ENCODE results near the gene RXRA.
"Not testable (repeated sequence)": the region's sequence is repeated elsewhere in the genome, so short reads cannot be mapped to it uniquely, and the experiment has no call there.

RXRA gene

GRCh38 chr9:134306042-134306441 lies 20.2 kb upstream of the RXRA start:
- DNase-seq; H2BK120ac ChIP-seq (ENCODE audit: low read depth, low read length): not testable (repeated sequence)

GRCh38 chr9:134306636-134307600 lies 19.3 kb upstream of the RXRA start:
- peaks cover 15 to 32% of the 10 kb centered on the region in 2 experiments for H3K27me3 ChIP-seq (ENCODE audit: control insufficient read depth in 1 of 2, insufficient read depth in 1 of 2, low read length in 2 of 2)
- no peak overlapping the region for H3K4me2 ChIP-seq (ENCODE audit: low read length, poor library complexity, severe bottlenecking)
- H2BK5ac ChIP-seq (ENCODE audit: low read depth, low read length, poor library complexity, severe bottlenecking) = no peak overlapping the region
- no peak overlapping the region for H3K27ac ChIP-seq (ENCODE audit: low read length, poor library complexity, severe bottlenecking)
- H2BK15ac ChIP-seq (ENCODE audit: low read depth, poor library complexity, severe bottlenecking) = peak overlapping the region; percentile 21
- H3K23ac ChIP-seq (ENCODE audit: low read length in 2 of 2) = no peak overlapping the region
- no peak overlapping the region for H4K8ac ChIP-seq (ENCODE audit: low read length)
- no peak for DNase-seq
- H3K79me1 ChIP-seq (replicated peaks; ENCODE audit: low read length, poor library complexity, severe bottlenecking) = no peaks in the 10 kb centered on the region
- no peak overlapping the region for H3K18ac ChIP-seq (ENCODE audit: low read depth in 1 of 2, low read length in 2 of 2)
- no peak overlapping the region for H2BK12ac ChIP-seq (ENCODE audit: low read length in 2 of 2)
- no peak overlapping the region for H2AFZ ChIP-seq (ENCODE audit: low read depth, low read length)
- no peak overlapping the region for H4K91ac ChIP-seq (ENCODE audit: low read length)
- H2AK5ac ChIP-seq (ENCODE audit: low read length, severe bottlenecking) = no peak overlapping the region
- H3K36me3 ChIP-seq (ENCODE audit: control insufficient read depth in 1 of 2, insufficient read depth in 2 of 2, low read depth in 1 of 2, low read length in 2 of 2) = no peaks in the 10 kb centered on the region
- no peak overlapping the region for H3K14ac ChIP-seq (ENCODE audit: low read length in 2 of 2)
- no peak overlapping the region for H3K9ac ChIP-seq (ENCODE audit: low read length)
- no peaks in the 10 kb centered on the region for H3K4me1 ChIP-seq (ENCODE audit: control insufficient read depth, insufficient read depth, low read depth, low read length)
- H2BK120ac ChIP-seq (ENCODE audit: low read depth, low read length) = no peak overlapping the region
- no peak overlapping the region for H3K4ac ChIP-seq (ENCODE audit: low read depth in 1 of 2, low read length in 2 of 2)
- no peak overlapping the region for H3K4me3 ChIP-seq (ENCODE audit: insufficient read depth in 1 of 2, low read depth in 1 of 2, low read length in 2 of 2)
- peaks cover 4% of the 10 kb centered on the region for H3K9me3 ChIP-seq (ENCODE audit: control insufficient read depth, low read length)
- WGBS = 76% methylated on average over 15 of the region's 15 CpGs

More at GRCh38 chr9:134306042-134306441, 20.2 kb upstream of the RXRA start:
- H3K4me2 ChIP-seq (ENCODE audit: low read length, poor library complexity, severe bottlenecking); H3K9me3 ChIP-seq (ENCODE audit: control insufficient read depth, low read length); H3K4me1 ChIP-seq (ENCODE audit: control insufficient read depth, insufficient read depth, low read depth, low read length); H3K36me3 ChIP-seq (ENCODE audit: control insufficient read depth in 1 of 2, insufficient read depth in 2 of 2, low read depth in 1 of 2, low read length in 2 of 2); H3K9ac ChIP-seq (ENCODE audit: low read length); H2BK12ac ChIP-seq (ENCODE audit: low read length in 2 of 2); H4K8ac ChIP-seq (ENCODE audit: low read length); H3K4me3 ChIP-seq (ENCODE audit: insufficient read depth in 1 of 2, low read depth in 1 of 2, low read length in 2 of 2); H3K23ac ChIP-seq (ENCODE audit: low read length in 2 of 2); H3K27ac ChIP-seq (ENCODE audit: low read length, poor library complexity, severe bottlenecking); H2BK5ac ChIP-seq (ENCODE audit: low read depth, low read length, poor library complexity, severe bottlenecking); H3K14ac ChIP-seq (ENCODE audit: low read length in 2 of 2); H3K4ac ChIP-seq (ENCODE audit: low read depth in 1 of 2, low read length in 2 of 2); H3K18ac ChIP-seq (ENCODE audit: low read depth in 1 of 2, low read length in 2 of 2); H2BK15ac ChIP-seq (ENCODE audit: low read depth, poor library complexity, severe bottlenecking); H3K79me1 ChIP-seq (replicated peaks; ENCODE audit: low read length, poor library complexity, severe bottlenecking); H4K91ac ChIP-seq (ENCODE audit: low read length); H2AK5ac ChIP-seq (ENCODE audit: low read length, severe bottlenecking); H2AFZ ChIP-seq (ENCODE audit: low read depth, low read length): not testable (repeated sequence)
- H3K27me3 ChIP-seq (ENCODE audit: control insufficient read depth in 1 of 2, insufficient read depth in 1 of 2, low read length in 2 of 2) = peaks cover 15 to 35% of the 10 kb centered on the region in 2 experiments

- 85% methylated on average over 15 of the region's 17 CpGs for WGBS
- H4K8ac ChIP-seq (ENCODE audit: low read length) = no peak overlapping the region
These were observed 18.3 kb upstream of the RXRA start for GRCh38 chr9:134307674-134308638.

More at GRCh38 chr9:134307674-134308638, 18.3 kb upstream of the RXRA start:
- Histone ChIP-seq H3K9ac (ENCODE audit: low read length) (no peak overlapping the region), H3K18ac (ENCODE audit: low read depth in 1 of 2, low read length in 2 of 2) (no peak overlapping the region), H3K4ac (ENCODE audit: low read depth in 1 of 2, low read length in 2 of 2) (no peak overlapping the region), H3K14ac (ENCODE audit: low read length in 2 of 2) (no peak overlapping the region), H2BK15ac (ENCODE audit: low read depth, poor library complexity, severe bottlenecking) (peak overlapping the region; percentile 20), H2AK5ac (ENCODE audit: low read length, severe bottlenecking) (no peak overlapping the region), H2AFZ (ENCODE audit: low read depth, low read length) (no peak overlapping the region), H3K79me1 (replicated peaks; ENCODE audit: low read length, poor library complexity, severe bottlenecking) (no peaks in the 10 kb centered on the region), H3K36me3 (ENCODE audit: control insufficient read depth in 1 of 2, insufficient read depth in 2 of 2, low read depth in 1 of 2, low read length in 2 of 2) (no peaks in the 10 kb centered on the region), H3K23ac (ENCODE audit: low read length in 2 of 2) (no peak overlapping the region), H3K27ac (ENCODE audit: low read length, poor library complexity, severe bottlenecking) (no peak overlapping the region), H3K27me3 (ENCODE audit: control insufficient read depth in 1 of 2, insufficient read depth in 1 of 2, low read length in 2 of 2) (peaks cover 15 to 32% of the 10 kb centered on the region in 2 experiments), H4K91ac (ENCODE audit: low read length) (no peak overlapping the region), H3K4me3 (ENCODE audit: insufficient read depth in 1 of 2, low read depth in 1 of 2, low read length in 2 of 2) (no peak overlapping the region), H3K9me3 (ENCODE audit: control insufficient read depth, low read length) (peaks cover 8% of the 10 kb centered on the region), H2BK12ac (ENCODE audit: low read length in 2 of 2) (no peak overlapping the region), H2BK120ac (ENCODE audit: low read depth, low read length) (no peak overlapping the region), H3K4me2 (ENCODE audit: low read length, poor library complexity, severe bottlenecking) (no peak overlapping the region), H2BK5ac (ENCODE audit: low read depth, low read length, poor library complexity, severe bottlenecking) (no peak overlapping the region), H3K4me1 (ENCODE audit: control insufficient read depth, insufficient read depth, low read depth, low read length) (no peaks in the 10 kb centered on the region)
- DNase-seq = no peak

Data from mesenchymal stem cell (in vitro differentiated cells and primary cell).